ENCODE measurements around the gene POLE.

DNA sequence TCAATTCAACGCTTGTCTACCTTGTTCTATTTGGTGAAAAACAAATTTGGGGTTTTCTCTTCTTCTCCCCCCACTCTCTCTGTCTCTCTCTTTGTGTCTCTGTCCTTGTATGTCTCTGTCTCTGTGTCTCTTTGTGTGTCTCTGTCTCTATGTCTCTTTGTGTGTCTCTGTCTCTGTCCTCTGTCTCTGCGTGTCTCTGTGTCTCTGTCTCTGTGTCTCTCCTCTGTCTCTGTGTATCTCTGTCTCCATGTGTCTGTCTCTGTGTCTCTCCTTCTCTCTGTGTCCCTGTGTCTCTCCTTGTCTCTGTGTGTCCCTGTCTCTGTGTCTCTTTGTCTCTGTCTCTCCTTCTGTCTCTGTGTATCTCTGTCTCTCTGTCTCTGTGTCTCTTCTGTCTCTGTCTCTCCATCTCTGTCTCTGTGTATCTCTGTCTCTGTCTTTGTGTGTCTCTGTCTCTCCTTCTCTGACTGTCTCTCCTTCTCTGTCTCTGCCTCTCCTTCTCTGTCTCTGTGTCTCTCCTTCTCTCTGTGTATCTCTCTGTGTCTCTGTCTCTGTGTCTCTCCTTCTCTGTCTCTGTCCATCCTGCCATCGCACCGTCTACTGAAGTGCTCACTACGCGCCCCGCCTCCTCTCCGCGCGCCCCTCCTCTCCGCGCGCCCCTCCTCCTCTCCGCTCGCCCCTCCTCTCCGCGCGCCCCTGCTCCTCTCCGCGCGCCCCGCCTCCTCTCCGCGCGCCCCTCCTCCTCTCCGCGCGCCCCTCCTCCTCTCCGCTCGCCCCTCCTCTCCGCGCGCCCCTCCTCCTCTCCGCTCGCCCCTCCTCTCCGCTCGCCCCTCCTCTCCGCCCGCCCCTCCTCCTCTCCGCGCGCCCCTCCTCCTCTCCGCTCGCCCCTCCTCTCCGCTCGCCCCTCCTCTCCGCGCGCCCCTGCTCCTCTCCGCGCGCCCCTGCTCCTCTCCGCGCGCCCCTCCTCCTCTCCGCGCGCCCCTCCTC is 89.5 kb downstream of the POLE start:
- TF ChIP-seq CTCF (IDR thresholded peaks at IDR 0.05) (no peak), POLR2A (IDR thresholded peaks at IDR 0.05) (no peak), EP300 (IDR thresholded peaks at IDR 0.05) (no peak)
